IPS-NIHi7 (cell line): ENCODE data around the gene ESYT1.
"Not testable (repeated sequence)": the region's sequence is repeated elsewhere in the genome, so short reads cannot be mapped to it uniquely, and the experiment has no call there.

Experiments used
- DNase-seq: peaks from one replicate; pipeline ENCODE4 v3.0.0; 2012; ENCODE audit warnings: mixed read lengths; ENCODE audit errors: extremely low spot score

Gene ESYT1

GRCh38 chr12:56154246-56154771 is 26.2 kb downstream of the ESYT1 start:
- no peak for DNase-seq

- DNase-seq: no peak
Observed at GRCh38 chr12:56154818-56155217, 26.8 kb downstream of the ESYT1 start.

- no peak for DNase-seq
Observed at GRCh38 chr12:56155256-56155845, 27.3 kb downstream of the ESYT1 start.

- DNase-seq: not testable (repeated sequence)
Observed at GRCh38 chr12:56156464-56157200, 28.6 kb downstream of the ESYT1 start.

- DNase-seq: peak; percentile 35
Observed at GRCh38 chr12:56157201-56158028, 29.3 kb downstream of the ESYT1 start.

GRCh38 chr12:56158029-56158925 is 30.2 kb downstream of the ESYT1 start, which contains the start of gene MYL6:
Gene MYL6 (plus strand): TSS chr12:56158359. CDS start chr12:56158402, 43 bp downstream.
- peak; percentile 91 for DNase-seq

GRCh38 chr12:56158926-56159461 is 30.9 kb downstream of the ESYT1 start:
- peak; percentile 72 for DNase-seq

GRCh38 chr12:56159482-56160192 is 31.6 kb downstream of the ESYT1 start:
- no peak for DNase-seq

GRCh38 chr12:56160193-56160763 is 32.2 kb downstream of the ESYT1 start:
- no peak for DNase-seq

GRCh38 chr12:56160894-56161689 is 33.0 kb downstream of the ESYT1 start:
- DNase-seq: no peak

- DNase-seq: no peak
Observed at GRCh38 chr12:56161690-56162351, 33.8 kb downstream of the ESYT1 start.

GRCh38 chr12:56162468-56163290 is 34.6 kb downstream of the ESYT1 start:
- no peak for DNase-seq

GRCh38 chr12:56163533-56164344 is 35.7 kb downstream of the ESYT1 start:
- no peak for DNase-seq

- DNase-seq: no peak
Observed at GRCh38 chr12:56164345-56164729, 36.3 kb downstream of the ESYT1 start.

- DNase-seq: no peak
Observed at GRCh38 chr12:56165369-56165768, 37.3 kb downstream of the ESYT1 start.

GRCh38 chr12:56169229-56169759 is 41.2 kb downstream of the ESYT1 start:
- DNase-seq: no peak

- DNase-seq: no peak
Observed at GRCh38 chr12:56172839-56173238, 44.8 kb downstream of the ESYT1 start.
